Measurements from ENCODE around the gene MPO.
A peak's percentile ranks its signal among the peaks of the same experiment; 100 is the strongest.

Gene MPO

DNA sequence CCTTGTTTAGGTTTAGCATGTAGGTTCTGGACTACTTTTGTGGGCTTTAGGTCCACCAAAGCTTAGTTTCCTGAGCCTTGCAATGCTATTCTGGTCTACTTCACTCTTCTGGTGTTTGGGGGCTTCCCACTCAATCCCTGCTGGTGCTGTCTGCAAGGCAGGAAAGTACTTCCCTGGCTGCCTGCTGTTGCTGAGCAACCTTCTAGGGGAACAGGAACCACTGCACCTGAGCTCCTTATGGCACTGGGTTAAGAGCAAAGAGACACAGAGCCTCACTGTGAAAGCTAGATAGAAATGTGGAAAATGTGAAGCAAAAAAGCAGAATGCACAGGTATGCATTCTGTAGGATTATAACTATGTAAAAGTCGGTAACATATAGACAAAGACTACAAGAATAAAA, 17.0 kb downstream of the MPO start:
- no peak for DNase-seq (ENCODE audit: low read depth)

DNA sequence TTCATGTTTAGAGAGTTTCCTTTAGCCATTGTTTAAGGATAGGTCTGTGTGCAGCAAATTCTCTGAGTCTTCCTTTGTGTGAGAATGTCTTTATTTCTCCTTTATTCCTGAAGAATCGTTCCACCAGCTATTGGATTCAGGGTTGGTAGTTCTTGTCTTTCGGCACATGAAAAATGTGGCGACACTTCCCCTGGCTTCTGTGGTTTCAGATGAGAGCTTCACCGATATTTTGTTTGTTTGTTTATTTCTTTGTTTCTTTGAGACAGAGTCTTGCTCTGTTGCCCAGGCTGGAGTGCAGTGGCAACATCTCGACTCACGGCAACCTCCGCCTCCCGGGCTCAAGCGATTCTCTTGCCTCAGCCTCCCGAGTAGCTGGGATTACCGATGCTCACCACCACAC, 18.6 kb downstream of the MPO start:
- no peak for DNase-seq (ENCODE audit: low read depth)

DNA sequence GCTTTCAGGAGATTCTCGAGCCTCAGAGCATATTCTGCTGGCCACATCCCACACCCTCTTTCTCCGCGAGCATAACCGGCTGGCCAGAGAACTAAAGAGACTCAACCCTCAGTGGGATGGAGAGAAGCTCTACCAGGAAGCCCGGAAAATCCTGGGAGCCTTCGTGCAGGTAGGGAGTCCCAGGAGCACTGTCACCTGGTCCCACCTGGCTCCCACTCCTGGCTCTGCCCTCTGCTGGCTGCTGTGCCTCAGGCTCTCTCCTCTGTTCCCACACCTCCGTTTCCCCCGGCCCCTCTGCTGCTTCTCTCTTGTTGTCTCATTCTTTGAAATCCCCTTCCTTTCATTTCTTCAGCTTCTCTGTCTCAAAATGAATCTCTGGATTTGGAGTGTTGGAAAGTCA, 25.9 kb downstream of the MPO start:
- no peak for DNase-seq (ENCODE audit: low read depth)

DNA sequence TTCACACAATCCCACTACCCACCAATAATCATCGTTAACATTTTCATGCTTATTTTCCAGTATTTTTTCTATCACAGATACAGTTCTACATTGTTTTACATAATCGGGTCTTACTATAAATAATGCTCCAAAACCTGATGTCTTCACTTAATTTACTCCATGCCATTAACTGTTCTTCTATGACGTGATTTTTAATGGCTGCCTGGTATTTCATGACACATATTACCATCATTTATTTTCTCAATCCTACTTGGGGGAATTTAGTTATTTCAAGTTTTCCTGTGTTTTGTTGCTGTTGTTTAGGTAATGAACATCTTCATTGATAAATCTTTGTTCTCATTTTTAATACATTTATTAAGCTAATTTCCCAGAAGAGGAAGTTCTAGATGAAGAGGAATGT, 27.7 kb downstream of the MPO start:
- no peak for DNase-seq (ENCODE audit: low read depth)

DNA sequence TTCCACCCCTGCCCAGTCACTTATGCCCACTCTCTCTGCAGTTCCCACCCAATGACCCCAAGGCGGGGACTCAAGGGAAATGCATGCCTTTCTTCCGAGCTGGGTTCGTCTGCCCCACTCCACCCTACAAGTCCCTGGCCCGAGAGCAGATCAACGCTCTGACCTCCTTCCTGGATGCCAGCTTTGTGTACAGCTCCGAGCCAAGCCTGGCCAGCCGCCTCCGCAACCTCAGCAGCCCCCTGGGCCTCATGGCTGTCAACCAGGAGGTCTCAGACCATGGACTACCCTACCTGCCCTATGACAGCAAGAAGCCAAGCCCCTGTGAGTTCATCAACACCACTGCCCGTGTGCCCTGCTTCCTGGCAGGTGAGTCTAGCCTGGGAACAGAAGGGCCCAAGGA, 28.6 kb downstream of the MPO start:
- DNase-seq (ENCODE audit: low read depth): no peak

DNA sequence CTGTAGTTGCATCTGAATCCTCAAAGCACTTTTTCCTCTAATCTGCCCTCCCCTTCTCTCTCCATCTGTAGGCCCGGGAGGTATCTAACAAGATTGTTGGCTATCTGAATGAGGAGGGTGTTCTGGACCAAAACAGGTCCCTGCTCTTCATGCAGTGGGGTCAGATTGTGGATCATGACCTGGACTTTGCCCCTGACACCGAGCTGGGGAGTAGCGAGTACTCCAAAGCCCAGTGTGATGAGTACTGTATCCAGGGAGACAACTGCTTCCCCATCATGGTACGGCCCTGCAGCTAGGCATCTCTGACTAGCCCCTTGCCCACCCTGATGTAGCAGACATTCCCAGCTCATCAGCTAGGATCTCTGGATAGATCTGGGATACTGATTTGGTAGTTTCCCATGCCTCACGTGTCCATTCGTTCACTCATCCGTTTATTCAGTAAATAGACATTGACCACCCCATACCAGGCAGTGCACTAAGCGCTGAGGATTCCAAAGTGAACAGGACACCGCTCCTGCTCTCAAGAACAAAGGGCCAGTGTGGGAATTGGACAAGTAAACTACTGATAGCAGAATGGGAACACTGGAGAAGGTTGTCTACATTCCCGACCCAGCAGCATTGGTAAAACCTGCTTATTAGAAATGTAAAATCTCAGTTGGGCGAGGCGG, 30.3 kb downstream of the MPO start:
- DNase-seq (ENCODE audit: low read depth): no peak

DNA sequence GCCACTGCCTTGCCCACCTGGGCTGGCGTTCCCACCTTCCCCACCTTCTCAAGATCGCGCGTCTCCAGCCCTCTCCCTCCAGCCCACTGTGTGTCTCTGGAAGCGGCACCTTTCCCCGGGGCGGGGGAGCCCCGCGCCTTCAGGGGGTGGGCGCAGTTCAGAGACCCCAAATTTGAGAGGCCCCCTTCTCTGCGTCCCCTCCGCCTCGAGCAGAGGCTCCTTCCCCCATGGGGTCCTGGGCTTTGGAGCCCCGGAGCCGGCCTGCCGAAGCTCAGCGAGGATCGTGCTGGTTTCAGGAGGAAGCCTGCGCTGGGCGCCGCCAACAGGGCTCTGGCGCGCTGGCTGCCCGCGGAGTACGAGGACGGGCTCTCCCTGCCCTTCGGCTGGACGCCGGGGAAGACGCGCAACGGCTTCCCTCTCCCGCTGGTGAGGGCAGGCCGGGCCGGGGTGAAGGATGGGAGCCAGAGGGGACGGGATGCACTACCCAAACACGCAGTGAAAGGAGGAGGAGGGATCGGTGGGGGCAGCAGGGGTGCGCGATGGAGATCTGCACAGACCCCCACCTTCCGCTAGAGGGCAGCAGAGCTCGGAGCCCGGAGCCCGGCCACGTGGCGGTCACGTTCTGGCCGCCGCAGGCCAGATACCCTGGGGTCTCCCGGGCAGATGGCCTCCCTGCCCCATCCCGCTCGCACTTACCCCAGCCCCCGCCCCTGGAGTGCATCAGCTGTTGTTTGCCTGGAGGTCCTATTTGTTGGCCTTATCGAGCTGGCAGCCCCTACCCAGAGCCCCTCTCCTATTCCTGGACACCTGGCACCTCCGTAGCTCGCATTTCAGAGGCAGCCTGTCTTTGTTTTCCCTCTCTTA, 31.2 kb downstream of the MPO start:
- peak; percentile 23 for DNase-seq (ENCODE audit: low read depth)

DNA sequence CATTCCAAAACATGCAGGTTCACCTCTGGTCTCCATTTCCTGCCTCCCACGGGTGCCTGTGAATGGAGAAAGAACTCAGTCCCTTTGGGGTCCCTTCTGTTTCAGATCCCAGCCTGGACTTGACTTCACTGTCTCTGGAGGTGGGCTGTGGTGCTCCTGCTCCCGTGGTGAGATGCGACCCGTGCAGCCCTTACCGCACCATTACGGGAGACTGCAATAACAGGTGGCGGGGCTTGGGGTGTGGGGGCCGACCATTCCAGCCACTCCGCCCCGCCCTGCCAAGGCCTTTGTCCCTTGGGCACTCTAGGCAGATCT, 31.8 kb downstream of the MPO start:
- DNase-seq (ENCODE audit: low read depth): no peak

DNA sequence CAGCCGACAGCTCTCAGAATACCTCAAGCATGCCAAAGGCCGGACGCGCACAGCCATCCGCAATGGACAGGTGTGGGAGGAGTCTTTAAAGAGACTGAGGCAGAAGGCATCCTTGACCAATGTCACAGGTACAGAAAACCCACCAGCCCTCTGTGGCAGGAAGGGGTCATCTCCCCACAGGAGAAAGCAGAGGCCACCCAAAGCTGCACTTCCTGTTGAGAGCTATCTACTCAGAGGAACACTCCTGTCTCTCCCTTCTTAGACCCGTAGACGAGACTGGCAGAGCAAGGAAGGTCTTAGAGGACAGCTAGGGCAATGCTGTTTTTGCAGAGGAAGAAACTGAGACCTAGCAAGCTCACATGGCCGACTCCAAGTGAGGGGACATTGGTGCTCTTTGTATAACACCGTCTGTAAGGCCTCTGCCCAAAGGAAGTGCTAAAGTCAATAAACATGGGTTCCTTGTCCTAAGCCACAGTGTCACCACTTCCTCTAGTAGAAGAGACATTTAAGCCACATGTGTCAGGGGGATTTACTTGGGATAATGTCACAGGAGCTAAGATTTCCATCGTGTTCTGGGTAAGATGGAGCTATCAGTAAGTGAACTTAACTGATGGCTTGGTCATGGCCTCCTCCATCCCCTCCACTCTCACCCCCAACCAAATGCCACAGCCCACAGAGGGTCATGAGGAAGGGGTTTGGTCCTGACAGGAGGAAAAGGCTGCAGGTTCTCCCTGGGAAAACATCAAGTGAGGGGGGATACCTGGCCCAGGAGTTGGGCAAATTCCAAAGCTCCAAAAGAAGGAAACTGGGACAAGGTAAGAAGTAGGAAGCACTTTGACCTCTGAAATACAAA, 33.0 kb downstream of the MPO start:
- DNase-seq (ENCODE audit: low read depth): no peak

DNA sequence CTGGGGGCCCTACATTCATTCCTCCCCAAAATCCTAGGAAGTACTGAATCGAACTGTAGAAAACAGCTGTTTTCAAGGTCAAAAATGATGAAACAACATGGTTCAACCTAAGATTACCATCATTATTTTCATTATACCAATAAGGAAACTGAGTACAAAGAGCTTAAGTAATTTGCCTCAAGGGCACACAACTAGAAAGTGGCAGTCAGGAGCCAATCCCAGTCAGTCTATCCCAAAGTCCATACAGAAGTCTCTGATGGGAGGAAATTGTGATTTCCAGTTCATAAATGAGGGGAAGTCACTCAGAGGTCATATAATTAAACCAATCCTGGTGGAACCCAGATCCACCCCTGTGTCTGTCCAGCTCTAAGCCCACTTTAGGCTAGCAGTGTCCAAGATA, 34.0 kb downstream of the MPO start:
- DNase-seq (ENCODE audit: low read depth): no peak

DNA sequence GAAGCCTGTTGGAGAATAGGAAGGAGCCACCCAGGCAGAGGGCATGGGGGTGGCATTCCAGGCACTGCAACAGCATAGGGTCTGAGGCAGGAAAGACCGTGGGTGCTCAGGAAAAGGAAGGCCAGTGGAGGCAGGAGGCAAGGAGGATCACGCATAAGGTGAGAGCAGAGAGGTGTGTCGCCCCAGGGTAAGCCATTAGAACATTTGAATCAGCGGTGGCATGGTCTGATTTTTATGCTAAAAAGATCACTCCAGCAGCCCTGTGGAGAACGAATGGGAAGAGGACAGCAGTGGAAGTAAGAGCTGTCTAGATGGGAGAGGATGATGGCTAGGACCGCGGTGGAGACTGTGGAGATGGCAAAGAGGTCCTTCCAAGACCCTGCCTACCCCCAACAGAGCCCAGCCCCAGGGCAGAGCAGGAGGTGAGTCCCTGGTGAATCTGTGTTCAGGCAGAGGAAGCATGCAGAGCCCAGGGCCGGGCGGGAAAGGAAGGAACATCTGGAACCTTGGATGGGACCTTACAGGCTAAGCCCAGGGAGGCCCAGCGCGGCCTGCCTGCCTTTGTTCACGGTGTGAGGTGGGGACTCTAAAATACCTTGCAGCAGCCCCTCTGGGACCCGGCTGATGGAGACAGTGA, 34.5 kb downstream of the MPO start:
- no peak for DNase-seq (ENCODE audit: low read depth)

DNA sequence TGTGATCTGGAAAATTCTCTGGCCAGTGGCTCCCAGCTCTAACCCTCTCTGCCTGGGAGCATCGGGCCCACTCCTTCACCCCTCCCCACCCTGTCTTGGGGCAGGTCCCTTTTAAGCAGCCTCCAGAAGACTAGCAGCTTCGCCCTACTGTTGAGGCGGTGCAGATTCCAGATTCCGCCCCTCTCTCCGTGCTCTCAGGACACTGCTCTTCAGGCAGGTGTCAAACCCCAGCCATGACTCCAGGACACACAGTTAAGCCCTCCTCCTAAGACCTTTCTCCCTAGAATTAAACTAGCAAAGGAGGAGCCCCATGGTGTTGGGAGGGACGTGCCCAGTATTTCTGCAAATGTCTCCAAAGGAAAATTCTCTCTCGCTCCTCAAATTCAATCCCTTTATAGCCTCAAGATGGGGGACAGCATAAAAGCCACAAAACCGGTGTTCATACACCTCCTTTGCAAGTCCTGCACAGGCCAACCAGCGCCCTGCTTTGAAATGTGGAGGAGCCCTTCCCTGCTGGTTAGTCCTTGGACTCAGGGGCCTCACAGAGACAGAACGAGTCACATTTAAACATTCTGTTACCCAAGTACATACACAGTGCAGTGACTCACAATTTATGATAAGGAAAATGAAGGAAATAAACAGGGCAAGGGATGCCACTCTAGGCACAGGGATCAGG, 35.2 kb downstream of the MPO start:
- DNase-seq (ENCODE audit: low read depth): no peak

DNA sequence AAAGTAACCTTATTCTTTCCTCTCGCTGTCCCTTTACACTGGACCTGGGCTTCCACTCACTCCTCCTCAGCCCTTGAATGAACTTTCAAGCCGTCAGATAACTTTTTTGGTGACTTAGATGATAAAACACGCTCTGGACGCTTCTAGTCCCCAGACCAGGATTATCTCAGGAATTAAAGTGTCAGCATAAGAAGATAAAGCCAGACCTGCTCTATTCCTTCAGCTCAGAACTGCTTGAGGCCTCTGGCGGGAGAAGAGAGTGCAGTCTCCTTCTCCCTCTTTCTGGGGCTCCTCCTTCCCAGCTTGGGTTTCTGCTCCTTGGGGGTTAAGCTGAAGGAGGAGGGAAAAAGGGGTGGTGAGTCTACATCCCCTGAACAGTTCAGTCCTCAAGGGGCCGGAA, 35.8 kb downstream of the MPO start:
- no peak for DNase-seq (ENCODE audit: low read depth)

DNA sequence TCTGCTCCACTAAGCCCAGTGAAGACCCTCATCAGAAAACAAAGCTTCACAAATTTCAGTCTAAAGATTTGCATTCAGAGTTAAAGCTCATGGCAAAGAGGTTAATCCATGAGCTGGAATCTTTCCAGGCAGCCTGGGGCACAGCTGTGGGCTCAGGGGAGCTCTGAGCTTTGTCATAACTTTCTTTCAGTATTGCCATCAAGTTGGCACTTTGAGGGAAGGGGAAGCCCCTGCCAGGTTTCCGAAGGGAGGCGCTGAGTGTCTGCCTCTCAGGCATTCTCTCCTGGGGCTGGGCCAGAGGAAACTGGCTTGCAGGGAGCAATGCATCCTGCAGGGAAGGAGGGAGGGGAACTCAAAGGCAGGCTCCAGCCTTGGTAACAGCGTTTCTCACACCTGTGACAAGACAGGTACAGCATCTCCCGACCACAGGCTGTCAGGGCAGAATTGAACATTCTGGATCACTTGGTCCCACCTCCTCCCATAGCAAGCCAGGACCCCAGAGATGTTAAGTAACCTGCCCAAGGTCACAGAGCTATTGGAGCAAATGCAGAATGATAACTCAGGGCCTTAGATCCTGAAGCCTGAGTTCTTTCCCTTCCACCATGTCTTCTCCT, 38.5 kb downstream of the MPO start:
- DNase-seq (ENCODE audit: low read depth): no peak

DNA sequence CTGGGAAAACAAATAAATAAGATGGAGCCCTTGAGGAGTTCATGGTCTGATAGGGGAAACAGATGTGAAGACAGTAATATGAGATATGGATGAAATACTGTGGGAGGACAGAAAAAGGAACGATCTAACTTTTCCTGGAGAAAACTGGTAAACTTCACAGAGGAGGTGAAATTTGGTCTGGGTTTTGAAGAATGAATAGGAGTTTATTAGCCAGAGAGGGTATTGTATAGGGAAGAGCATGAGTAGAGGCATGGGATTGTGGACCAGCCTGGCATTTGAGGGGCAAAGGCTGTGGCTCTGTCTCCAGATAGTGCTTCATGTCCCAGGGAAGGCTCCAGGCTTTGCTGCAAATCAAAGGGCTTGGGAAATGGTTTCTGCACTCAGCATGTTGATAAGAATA, 40.7 kb downstream of the MPO start:
- DNase-seq (ENCODE audit: low read depth): no peak

DNA sequence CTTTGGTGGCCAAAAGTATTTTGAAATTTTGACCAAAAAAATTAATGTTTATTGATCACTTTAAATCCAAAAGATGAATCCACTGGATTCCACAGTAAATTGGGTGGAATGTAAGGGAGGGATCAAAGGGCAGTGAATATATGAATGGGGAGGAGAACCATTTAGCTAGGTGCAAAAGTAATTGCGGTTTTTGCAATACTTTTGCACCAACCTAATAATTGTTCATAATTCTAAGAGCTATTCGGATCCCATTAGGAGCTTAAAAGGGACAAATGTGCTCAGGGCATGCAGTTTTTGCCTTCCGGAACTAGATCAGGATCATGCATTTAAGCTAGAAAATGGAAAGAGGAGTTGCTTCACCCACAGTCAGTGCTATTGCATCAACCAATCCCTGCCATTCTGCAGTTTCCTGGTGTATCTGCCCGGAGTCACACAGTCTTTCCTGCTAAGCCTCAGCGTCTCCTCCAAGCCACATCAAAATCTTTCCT, 42.5 kb downstream of the MPO start, which contains the start of gene LPO:
LPO (plus strand) TSS at position 438 of the 488 bp plus-strand sequence. CDS start 4,396 bp downstream, outside the sequence.
- no peak for DNase-seq (ENCODE audit: low read depth)

DNA sequence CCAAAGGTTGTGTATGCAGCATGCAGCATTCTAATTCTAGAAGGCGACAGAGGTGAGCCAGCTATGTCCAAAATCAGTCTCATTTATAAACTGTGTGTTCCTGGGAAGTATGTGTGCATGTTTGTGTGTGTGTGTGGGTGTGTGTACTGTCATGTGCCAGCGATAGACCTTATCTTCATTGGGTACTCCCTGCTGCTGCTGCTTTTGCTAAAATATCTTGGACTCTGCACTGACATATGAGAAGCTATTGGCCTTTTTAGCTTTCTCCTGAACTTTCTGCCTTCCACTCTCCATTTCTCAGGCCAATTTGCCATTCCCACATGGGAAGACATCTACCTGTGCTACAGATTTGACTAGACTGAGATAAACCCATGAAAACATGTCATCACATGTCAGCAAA, 44.3 kb downstream of the MPO start:
- no peak for DNase-seq (ENCODE audit: low read depth)

DNA sequence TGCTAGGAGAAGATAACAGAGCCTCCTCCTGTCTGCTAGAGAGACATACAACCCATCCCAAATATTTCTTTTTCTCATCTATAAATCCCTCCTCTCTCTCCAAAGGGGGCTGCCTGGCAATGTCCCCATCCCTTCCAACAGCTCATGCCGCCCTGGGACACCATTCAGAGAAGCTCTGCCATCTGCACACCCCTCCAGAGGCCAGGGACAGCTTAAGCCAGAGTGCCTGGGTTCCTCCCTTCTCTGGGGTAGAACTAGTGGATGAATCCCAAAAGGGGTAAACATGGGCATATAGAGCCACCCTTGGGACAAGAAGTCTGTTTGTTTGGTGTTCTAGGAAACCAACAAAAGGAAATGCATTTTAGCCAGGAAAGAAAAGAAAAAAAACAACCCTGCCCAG, 44.9 kb downstream of the MPO start:
- no peak for DNase-seq (ENCODE audit: low read depth)

DNA sequence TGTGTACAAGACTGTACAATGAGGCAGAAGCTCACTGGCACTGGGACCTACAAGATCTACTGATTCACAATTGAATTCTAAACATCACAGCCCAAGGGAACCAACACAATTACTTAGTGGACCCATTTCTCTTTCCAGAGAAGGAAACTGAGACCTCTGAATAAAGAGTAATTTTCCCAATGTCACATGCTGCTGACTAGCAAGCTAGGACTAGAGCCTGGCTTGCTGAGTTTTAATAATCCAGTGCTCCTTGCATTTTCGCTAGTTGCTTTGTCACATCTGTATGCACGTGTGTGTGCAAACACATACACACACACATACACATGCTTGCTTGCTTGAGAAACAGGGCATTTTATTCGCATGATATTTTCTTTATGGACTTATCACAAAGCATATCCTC, 46.2 kb downstream of the MPO start:
- no peak for DNase-seq (ENCODE audit: low read depth)

DNA sequence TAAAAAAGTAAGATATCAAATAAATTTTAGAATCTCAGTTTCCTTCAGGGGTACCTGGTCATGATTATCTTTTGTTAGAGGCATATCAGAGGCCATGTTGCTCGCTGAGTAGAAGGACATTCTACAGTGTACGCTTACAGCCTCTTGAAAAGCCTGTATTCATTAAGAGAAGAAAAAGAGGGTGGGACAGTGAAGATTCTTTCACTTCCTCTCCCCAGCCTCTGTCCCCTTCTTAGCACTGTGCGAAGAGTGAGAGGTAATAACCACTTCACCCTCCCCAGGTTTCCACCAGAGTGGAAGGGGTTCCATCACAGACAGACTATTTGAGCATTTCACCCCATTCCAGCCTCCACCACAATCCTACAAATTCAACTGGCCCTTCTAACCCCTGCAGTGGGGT, 47.2 kb downstream of the MPO start:
- DNase-seq (ENCODE audit: low read depth): no peak

DNA sequence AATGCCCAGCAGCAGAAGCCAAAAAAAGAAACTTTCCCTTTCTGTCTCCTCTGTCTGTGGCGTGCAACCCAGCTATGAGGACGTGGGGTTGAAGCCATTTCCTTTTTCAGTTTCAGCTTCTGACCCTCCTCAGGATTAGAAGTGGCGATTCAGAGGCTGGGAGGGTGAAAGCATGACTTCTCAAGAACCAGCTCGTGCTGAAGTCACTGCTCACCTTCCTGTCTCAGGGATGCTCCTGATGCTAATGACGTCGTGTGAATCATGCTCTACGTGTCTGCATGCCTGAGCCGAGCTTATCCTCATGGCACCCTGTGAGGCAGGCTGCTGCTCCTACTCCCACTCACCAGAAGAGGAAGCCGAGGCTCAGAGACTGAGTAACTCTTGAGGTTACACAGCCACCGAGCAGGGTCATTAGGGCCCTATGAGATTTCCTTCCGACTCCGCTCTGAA, 48.0 kb downstream of the MPO start:
- DNase-seq (ENCODE audit: low read depth): peak; percentile 94
